HG03520 (cell line): Measurements from ENCODE around the gene LRP1-AS.

Experiments
- ATAC-seq: cut with Tn5 transposase; IDR thresholded peaks from one replicate; pipeline ENCODE4 v1.9.1; 2021; ENCODE audit warnings: mild to moderate bottlenecking, moderate library complexity; ENCODE audit not compliant: unreplicated experiment

The LRP1-AS gene

GRCh38 chr12:57146961-57147944 lies at the start of gene LRP1-AS:
TSS of gene LRP1-AS (minus strand) at chr12:57147619.
- ATAC-seq: no peak

- ATAC-seq: no peak
Observed at GRCh38 chr12:57196956-57197355, 49.5 kb upstream of the LRP1-AS start.

- no peak for ATAC-seq
Observed at GRCh38 chr12:57196439-57196838, 49.0 kb upstream of the LRP1-AS start.

GRCh38 chr12:57195611-57196371 lies 48.4 kb upstream of the LRP1-AS start:
- ATAC-seq: no peak

- ATAC-seq: no peak
Observed at GRCh38 chr12:57195186-57195585, 47.8 kb upstream of the LRP1-AS start.

- no peak for ATAC-seq
Observed at GRCh38 chr12:57194253-57194652, 46.8 kb upstream of the LRP1-AS start.

- no peak for ATAC-seq
Observed at GRCh38 chr12:57193706-57194245, 46.4 kb upstream of the LRP1-AS start.

GRCh38 chr12:57192920-57193319 lies 45.5 kb upstream of the LRP1-AS start:
- no peak for ATAC-seq

- no peak for ATAC-seq
Observed at GRCh38 chr12:57191410-57191809, 44.0 kb upstream of the LRP1-AS start.

GRCh38 chr12:57190821-57191220 lies 43.4 kb upstream of the LRP1-AS start:
- no peak for ATAC-seq

- ATAC-seq: no peak
Observed at GRCh38 chr12:57190037-57190436, 42.6 kb upstream of the LRP1-AS start.

GRCh38 chr12:57188090-57188425 lies 40.6 kb upstream of the LRP1-AS start:
- no peak for ATAC-seq

- ATAC-seq: no peak
Observed at GRCh38 chr12:57187222-57188089, 40.0 kb upstream of the LRP1-AS start.

GRCh38 chr12:57185906-57186508 lies 38.6 kb upstream of the LRP1-AS start:
- ATAC-seq: no peak

- ATAC-seq: no peak
Observed at GRCh38 chr12:57185403-57185802, 38.0 kb upstream of the LRP1-AS start.

GRCh38 chr12:57183939-57184725 lies 36.7 kb upstream of the LRP1-AS start:
- no peak for ATAC-seq

- peak; percentile 81 for ATAC-seq
Observed at GRCh38 chr12:57182918-57183575, 35.6 kb upstream of the LRP1-AS start.

GRCh38 chr12:57181561-57182155 lies 34.2 kb upstream of the LRP1-AS start:
- ATAC-seq: no peak

GRCh38 chr12:57181072-57181471 lies 33.7 kb upstream of the LRP1-AS start:
- ATAC-seq: no peak
